ENCODE results near the gene CYB5R4. TPM values are rescaled to one million over a fixed set of nuclear protein-coding genes. Genes with fewer than 3 reads are reported as not detected.
"Not testable (repeated sequence)": the region's sequence is repeated elsewhere in the genome, so short reads cannot be mapped to it uniquely, and the experiment has no call there.

The CYB5R4 gene
- total and polyA plus RNA-seq, 2 of the 8 experiments (the other 6 are each of a cell fraction or from before 2014, with no cell fraction given) = 2.8 to 14.6 TPM

DNA sequence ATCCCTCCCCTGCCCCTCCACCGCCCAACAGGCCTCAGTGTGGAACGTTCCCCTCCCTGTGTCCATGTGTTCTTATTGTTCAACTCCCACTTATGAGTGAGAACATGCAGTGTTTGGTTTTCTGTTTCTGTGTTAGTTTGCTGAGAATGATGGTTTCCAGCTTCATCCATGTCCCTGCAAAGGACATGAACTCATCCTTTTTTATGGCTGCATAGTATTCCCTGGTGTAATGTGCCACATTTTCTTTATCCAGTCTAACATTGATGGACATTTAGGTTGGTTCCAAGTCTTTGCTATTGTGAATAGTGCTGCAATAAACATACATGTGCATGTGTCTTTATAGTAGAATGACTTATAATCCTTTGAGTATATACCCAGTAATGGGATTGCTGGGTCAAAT lies 91.9 kb downstream of the CYB5R4 start:
- H2AK5ac ChIP-seq (ENCODE audit: low read depth, low read length); H2BK5ac ChIP-seq (ENCODE audit: low read depth, low read length); H3K36me3 ChIP-seq (ENCODE audit: control insufficient read depth in 2 of 4, insufficient read depth in 4 of 4, low read length in 3 of 4); H3K9ac ChIP-seq (replicated peaks in 1 of 4; ENCODE audit: extremely low read depth in 1 of 4, low read depth in 3 of 4, low read length in 3 of 4); DNase-seq (ENCODE audit: low read depth in 1 of 2, low spot score in 2 of 2); H3K4me1 ChIP-seq (replicated peaks in 1 of 4; ENCODE audit: control insufficient read depth in 3 of 4, insufficient read depth in 4 of 4, low read length in 3 of 4); CTCF ChIA-PET (ENCODE audit: partially characterized antibody); POLR2A ChIA-PET (ENCODE audit: partially characterized antibody); H3K79me1 ChIP-seq (ENCODE audit: low read depth, low read length); FAIRE-seq; H2BK12ac ChIP-seq (ENCODE audit: low read depth, low read length); H3K9me3 ChIP-seq (ENCODE audit: insufficient read depth in 2 of 2, low read depth in 1 of 2, low read length in 1 of 2); H3K79me2 ChIP-seq (ENCODE audit: control insufficient read depth in 1 of 2, insufficient read depth in 2 of 2, low read length in 2 of 2); H3K27me3 ChIP-seq (replicated peaks in 1 of 4; ENCODE audit: control insufficient read depth in 3 of 4, extremely low read depth in 1 of 4, insufficient read depth in 3 of 4, low read length in 3 of 4); H3K27ac ChIP-seq (ENCODE audit: low read depth, low read length); H2BK20ac ChIP-seq (ENCODE audit: low read length); H2AFZ ChIP-seq (ENCODE audit: low read length); H3K18ac ChIP-seq (ENCODE audit: extremely low read depth, low read length); H3K23me2 ChIP-seq (ENCODE audit: low read depth, low read length); H4K20me1 ChIP-seq (replicated peaks in 1 of 2; ENCODE audit: control insufficient read depth in 1 of 2, insufficient read depth in 2 of 2, low read length in 2 of 2); H4K8ac ChIP-seq (ENCODE audit: extremely low read depth, insufficient read depth, low read length); H3K4me3 ChIP-seq (ENCODE audit: extremely low read depth in 1 of 4, insufficient read depth in 2 of 4, low read depth in 3 of 4, low read length in 4 of 4); H2BK15ac ChIP-seq (ENCODE audit: low read length); H3K56ac ChIP-seq (replicated peaks; ENCODE audit: insufficient read length, low read depth, low read length); H3K4ac ChIP-seq (replicated peaks; ENCODE audit: insufficient read length, low read depth, low read length); H2BK120ac ChIP-seq (replicated peaks; ENCODE audit: low read depth, low read length); H3K4me2 ChIP-seq (ENCODE audit: insufficient read depth in 1 of 2, low read depth in 2 of 2, low read length in 2 of 2); H3K23ac ChIP-seq (ENCODE audit: insufficient read length); H4K5ac ChIP-seq (ENCODE audit: insufficient read length, low read depth, low read length); H4K91ac ChIP-seq (replicated peaks; ENCODE audit: insufficient read length, low read length); H3K14ac ChIP-seq (ENCODE audit: insufficient read length): not testable (repeated sequence)
- WGBS, 2 experiments (ENCODE audit: extremely low coverage in 1 of 2, insufficient coverage in 1 of 2, insufficient read length in 1 of 2, insufficient replicate concordance in 2 of 2, low coverage in 1 of 2, low lambda C conversion rate in 2 of 2, missing lambda C conversion rate in 1 of 2) = 86% methylated on average over 2 of the region's 2 CpGs; no CpG with 5 or more reads in 1 of the 2 experiments
